DMS 273 (cell line): Measurements from ENCODE around the gene RTN4R.
A peak's percentile ranks its signal among the peaks of the same experiment; 100 is the strongest.
"Not testable (repeated sequence)": the region's sequence is repeated elsewhere in the genome, so short reads cannot be mapped to it uniquely, and the experiment has no call there.

Source experiments
- DNase-seq: peaks from one replicate; lab custom pipeline; 2025; ENCODE audit not compliant: unreplicated experiment; lab: John Stamatoyannopoulos, UW

Gene RTN4R

GRCh38 chr22:20268279-20269012, at the start of gene RTN4R:
Gene RTN4R (minus strand): TSS chr22:20268318. CDS start chr22:20268092, 226 bp downstream.
- peak; percentile 81 for DNase-seq

DNA sequence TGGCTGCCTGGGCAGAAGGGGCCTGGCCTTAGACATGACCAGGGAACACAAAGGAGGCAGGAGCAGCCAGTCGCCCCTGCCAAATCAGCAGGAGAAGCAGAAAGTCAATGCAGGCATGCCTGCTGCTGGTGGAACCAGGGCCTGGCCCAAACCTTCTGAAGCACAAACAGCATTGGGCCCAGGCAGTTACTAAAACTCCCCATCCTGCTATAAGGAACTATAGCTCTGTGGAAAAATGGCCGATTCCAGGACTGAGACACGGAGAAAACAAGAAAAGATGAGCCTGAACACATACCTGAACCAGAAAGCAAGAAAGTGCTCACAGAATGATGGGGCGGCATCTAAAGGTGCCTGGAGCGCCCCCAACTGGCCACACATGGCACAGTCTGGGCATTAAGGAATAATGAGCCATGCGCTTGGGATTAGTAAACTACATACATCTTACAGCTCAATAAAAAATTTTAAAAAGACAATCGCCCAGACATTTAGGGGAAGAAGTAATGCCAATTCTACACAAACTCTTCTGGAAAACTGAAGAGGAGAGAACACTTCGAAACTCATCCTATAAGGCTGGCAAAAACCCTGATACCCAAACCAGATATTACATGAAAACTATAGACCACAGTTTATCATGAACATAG, 49.4 kb upstream of the RTN4R start:
- DNase-seq: peak; percentile 52

- no peak for DNase-seq
These were observed 48.8 kb upstream of the RTN4R start for GRCh38 chr22:20316844-20317401.

DNA sequence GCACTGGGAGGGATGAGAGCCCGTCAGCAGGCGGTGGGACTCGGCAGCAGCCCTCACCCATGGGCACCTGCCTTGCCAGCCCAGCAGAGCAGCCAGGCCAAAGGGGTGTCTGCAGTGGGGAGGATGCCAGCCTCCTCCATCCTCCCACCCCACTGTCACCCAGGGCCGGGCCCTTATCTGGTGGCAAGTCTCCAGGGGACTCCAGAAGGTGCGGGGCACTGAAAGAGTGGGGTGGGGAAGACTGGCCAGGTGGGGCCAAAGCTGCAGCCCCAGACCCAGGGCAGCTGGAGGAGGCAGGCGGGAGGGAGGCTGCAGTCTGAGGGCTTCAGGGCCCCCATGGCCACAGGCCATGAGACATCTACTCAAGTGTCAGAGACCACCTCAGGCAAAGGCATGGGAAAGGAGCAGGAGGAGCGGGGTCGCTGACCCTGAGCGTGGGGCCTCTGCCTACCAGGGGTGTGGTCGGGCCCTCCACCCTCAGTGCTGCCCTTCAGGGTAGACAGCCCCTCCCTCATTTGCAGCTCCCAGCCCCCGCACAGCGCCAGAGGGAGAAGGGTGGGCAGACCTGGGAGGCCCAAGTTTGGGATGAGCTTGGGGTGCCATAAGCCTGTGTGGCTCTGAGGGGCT, 48.2 kb upstream of the RTN4R start:
- DNase-seq: no peak

DNA sequence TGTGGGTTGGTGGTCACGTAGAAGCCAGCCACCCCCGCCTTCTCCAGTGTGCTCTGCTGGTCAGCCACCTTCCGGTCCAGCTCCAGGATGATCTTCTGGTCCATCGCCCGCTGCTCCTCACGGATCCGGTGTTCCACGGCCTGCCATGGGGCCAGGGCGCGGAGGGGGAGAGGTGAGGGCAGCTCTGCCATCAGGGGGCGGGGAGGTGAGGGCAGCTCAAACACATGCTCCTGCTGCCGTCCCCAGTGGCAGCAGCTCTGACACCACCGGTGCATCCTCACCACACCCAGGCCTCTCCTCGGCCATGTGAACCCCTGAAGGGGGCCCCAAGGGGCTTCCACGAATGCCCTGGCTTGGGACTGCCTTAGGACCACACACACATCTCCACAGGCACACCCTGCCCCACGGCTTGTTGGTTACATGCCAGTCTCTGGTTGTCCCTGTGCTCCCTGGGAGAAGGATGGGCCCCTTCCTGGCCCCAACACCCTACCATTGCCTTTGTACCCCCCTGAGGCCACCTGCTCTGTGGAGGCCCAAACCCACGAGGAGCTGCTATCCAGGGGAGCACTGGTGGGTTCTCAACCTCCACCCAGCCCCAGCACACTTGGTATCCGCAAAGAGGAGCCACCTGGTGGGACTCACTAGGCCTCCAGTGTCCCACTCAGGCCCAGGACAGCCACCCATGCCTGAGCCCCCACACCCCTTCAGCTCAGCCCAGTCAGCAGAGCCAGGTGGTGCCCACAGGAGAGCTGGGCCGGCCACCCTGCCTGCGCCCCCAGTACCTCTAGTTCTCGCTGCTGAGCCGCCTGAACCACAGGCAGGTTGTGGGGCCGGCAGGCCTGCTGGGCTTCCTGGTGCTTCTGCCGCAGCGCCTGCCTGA, 47.5 kb upstream of the RTN4R start:
- DNase-seq: no peak

GRCh38 chr22:20314741-20315336, 46.7 kb upstream of the RTN4R start:
- DNase-seq: not testable (repeated sequence)

- not testable (repeated sequence) for DNase-seq
These were observed 46.1 kb upstream of the RTN4R start for GRCh38 chr22:20314206-20314605.

DNA sequence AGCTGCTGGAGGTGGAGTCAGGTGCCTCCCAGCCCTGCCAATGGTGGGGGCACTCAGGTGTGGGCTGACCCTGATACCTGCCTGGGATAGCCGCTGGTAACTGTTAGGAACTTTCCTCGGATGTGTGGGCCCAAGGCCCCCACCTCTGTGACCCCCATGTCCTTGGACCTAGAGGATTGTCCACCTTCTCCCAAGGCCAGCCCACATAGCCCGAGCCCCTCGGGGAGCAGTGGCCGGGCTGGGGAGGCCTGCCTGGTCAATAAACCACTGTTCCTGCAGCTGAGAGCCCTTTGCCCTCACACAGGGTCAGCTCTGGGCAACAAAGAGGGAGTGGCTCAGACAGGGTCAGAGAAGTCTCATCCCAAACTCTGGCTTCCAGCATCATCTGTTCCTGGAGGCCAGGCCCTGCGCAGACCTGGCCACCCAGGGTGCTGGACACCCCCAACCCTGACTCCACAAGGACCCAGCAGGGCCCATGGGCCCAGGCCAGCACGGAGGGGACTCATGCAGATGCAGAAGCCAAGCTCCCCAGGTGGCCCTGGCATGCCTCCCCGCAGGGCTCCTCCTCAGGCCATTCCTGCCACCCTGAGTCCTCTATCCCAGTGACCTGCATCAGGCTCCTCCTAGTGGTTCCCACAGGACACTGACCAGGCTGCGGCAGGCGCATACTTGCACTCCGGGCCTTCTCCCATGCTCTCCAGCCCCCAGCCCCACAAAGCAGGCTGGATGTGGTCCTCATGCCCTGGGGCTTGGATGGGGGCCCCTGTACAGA, 45.4 kb upstream of the RTN4R start:
- DNase-seq: not testable (repeated sequence)

GRCh38 chr22:20312396-20313191, 44.5 kb upstream of the RTN4R start:
- DNase-seq: no peak

DNA sequence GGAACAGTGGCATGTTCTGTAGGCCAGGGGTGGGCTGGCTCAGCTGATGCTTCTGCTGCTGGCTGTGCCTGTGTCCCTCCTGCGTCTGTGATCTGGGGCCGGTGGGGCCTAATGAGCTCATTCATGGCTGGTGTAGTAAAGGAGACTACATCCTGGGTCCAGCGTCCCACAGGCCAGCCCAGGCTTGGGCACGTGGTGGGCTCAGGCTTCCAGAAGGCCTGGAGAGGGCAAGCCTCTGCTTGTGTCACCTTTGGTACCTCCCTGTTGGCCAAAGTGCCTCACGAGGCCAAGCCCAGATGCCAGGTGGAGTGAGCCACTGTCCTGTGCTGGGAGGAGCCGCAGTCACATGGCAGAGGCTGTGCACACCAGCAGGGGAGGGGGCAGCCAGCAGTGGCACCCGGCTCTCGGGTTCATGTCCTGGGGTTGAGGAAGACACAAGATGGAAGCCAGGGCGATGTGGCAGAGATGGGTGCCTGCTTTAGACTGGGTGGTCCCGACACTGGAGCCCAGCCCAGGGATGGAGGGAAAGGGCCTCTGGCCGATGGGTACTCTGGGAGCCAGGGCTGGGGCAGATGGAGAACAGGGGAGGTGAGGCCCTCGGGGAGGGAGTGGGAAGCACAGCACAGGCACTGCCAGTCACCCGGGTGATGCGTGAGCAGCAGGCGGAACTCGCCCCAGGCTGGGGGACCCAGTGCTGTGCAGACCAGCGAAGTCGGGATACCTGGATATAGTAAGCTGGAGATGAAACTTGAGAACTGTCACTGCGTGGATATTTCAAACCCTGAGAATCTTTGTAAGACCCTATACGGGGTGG, 43.3 kb upstream of the RTN4R start:
- not testable (repeated sequence) for DNase-seq

DNA sequence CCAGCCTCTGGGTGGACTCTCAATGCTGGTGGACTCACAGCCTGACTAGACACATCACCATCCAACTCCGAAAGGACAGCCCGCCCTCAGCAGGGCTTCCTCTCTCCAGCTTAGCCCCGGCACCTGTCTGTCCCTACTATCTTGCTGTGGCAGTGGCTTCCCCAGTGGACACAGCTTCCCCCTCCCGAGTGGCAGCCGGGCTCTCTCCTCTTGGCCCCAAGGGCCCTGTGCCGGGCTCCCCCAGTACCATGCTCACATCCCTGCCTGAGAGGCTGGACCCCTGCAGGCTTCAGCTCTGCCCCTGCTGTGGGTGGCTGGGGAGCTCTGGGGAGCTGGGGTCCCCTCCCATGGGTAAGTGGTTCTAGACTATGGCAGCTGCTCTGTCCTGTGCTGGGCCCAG, 42.7 kb upstream of the RTN4R start:
- DNase-seq: not testable (repeated sequence)

- not testable (repeated sequence) for DNase-seq
These were observed 42.1 kb upstream of the RTN4R start for GRCh38 chr22:20310180-20310579.

DNA sequence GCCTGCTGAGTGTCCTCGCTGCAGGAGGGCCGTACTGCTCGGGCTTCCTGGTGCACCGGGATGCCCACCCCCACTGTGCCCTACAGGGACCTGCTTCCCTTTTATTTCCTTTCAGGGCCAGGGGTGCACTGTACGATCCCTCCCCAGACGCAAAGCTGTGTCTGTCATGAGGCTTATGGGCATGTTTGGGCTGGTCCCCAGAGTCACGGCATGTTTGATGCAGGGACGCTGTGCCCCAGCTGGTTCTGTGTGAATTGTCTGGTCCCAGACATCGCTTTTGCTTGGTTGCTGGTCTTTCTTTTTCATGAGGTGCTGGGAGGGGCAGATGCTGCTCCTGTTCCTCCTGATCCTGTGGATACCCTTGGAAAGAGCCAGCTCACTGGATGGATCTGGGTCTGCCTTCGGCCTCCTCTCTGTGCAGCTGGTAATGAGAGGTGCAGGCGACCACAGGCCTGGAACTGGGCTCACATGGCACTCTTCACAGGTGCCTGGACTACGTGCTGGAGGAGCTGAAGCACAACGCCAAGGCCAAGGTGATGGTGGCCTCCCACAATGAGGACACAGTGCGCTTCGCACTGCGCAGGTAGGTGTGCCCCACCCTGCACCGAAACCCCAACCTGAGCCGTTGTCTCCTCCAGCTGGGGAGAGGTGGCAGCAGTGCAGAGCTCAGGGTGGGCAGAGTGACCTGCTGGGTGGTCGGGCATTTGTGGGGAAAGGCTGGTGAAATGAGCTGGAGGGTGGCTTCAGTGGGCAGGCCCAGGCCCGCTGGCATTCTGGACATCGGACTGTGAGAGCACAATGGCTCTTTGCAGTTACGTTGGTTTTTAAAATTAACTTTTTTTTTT, 40.9 kb upstream of the RTN4R start:
- not testable (repeated sequence) for DNase-seq

GRCh38 chr22:20307448-20308447, 39.6 kb upstream of the RTN4R start:
- DNase-seq: not testable (repeated sequence)

DNA sequence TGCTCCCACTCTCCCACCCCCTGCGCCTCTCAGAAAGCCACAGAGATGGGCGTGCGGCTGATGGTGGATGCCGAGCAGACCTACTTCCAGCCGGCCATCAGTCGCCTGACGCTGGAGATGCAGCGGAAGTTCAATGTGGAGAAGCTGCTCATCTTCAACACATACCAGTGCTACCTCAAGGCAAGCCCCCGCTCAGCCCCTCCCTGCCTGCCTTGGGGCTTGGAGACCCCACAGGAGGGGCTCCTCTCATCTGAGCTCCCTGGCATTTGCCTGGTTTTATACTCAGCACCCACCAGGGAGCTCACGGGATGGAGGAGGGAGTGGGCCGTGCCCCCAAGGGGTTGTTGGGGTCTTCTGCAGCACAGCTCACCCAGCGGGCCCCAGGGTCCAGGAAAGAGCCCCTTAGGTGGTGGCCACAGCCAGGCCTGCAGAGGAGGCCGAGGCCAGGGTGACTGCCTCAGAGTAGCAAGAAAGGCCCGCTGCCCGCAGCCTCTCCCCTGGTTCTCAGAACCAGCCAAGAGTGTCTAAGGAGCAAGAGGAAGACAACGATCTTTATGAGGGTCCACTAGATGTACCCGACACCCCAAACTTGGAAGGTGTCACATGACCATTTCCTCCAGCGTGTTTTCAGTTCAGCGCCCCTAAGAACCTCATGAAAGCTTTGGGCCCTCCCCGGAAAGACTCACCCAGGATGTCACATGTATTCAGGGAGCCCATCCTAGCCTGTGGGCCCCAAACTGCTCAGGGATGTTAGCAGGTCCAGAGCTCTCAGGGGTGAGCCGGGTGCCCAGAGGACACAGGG, 38.7 kb upstream of the RTN4R start:
- DNase-seq: not testable (repeated sequence)
